T-helper 17 cell (primary cell): ENCODE data around the gene KMO. TPM values are rescaled to one million over a fixed set of nuclear protein-coding genes. Genes with fewer than 3 reads are reported as not detected.

ENCODE experiments used
- ATAC-seq: fragments of 150-1000 bp; cut with Tn5 transposase; 2 replicates; pipeline ENCODE4 v1.10.0; 2021; ENCODE audit warnings: mild to moderate bottlenecking, moderate library complexity
- DNase-seq, 3 donors: peaks; one replicate each; pipeline versions ENCODE4 v3.0.0 to v3.0.0-alpha.2; 2020 to 2021
- H3K9me3 ChIP-seq: one replicate; pipeline ENCODE4 v1.7.0; 2013; ENCODE audit warnings: low read length, mild to moderate bottlenecking; ENCODE audit not compliant: control insufficient read depth, poor library complexity, severe bottlenecking
- H3K27ac Mint-ChIP-seq: one replicate; pipeline ENCODE4 v1.8.0; 2022; ENCODE audit warnings: mild to moderate bottlenecking, moderate library complexity, mixed read lengths
- H3K27me3 Mint-ChIP-seq: one replicate; pipeline ENCODE4 v1.8.0; 2022; ENCODE audit warnings: mixed read lengths
- H3K36me3 Mint-ChIP-seq: one replicate; pipeline ENCODE4 v1.8.0; 2022; ENCODE audit warnings: low read depth, mixed read lengths
- H3K4me1 Mint-ChIP-seq: one replicate; pipeline ENCODE4 v1.8.0; 2022; ENCODE audit warnings: mild to moderate bottlenecking, mixed read lengths
- H3K4me3 Mint-ChIP-seq: one replicate; pipeline ENCODE4 v1.8.0; 2022; ENCODE audit warnings: mild to moderate bottlenecking, moderate library complexity, mixed read lengths
- total RNA-seq, 4 donors: library from RNA in 2 of 4; stranded (reverse) in 2 of 4; gene quantifications; one replicate each; pipeline ENCODE4 v1.2.3 and lab custom pipeline; 2022 to 2026

The KMO gene
- total RNA-seq, 2 donors from 2014 or later, result 1.5 TPM; not detected in 1

DNA sequence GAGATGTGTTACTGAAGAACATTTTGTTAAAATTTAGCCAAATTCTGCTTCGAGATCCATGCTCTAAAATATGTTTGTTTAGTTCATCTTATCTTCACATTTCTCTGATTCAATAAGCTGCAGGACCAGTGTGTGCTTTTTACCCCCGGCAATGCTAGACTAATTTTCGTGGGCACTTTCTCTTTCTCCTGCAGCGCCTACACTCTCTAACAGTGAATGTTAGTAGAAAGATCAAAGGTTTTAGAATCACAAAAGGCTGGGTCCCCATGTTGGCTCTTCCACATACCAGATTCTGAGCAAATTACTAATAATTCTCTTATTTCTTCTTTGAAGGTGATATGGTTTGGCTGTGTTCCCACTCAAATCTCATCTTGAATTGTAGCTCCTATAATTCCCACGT lies 99.5 kb downstream of the KMO start:
- H3K27ac Mint-ChIP-seq, result no peak overlapping the region
- H3K36me3 Mint-ChIP-seq, result peaks cover 5% of the 10 kb centered on the region
- H3K9me3 ChIP-seq, result no peaks in the 10 kb centered on the region
- DNase-seq (no peak), ATAC-seq (no peak)
- H3K27me3 Mint-ChIP-seq, result no peaks in the 10 kb centered on the region
- peaks cover 8% of the 10 kb centered on the region for H3K4me1 Mint-ChIP-seq
- no peak overlapping the region for H3K4me3 Mint-ChIP-seq

DNA sequence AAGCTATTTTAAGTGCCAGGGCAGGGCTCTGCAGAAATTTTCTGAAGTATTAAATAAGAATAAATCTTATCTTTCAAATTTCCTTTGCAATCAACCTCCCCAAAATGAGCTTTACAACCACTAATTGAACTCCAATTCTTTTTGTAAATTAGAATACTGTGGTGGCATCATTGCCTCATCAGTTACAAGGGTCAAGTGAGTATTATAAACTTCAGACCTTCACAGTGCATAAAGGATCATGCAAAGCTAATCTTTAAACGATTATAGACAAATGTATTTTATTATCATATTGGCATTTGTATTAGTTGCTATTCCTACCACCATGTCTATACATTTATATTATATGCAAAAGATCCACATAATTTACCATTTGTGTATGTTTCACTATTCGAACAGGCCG lies 100.8 kb downstream of the KMO start:
- DNase-seq, result no peak
- no peak for ATAC-seq
- no peaks in the 10 kb centered on the region for H3K9me3 ChIP-seq
- Mint-ChIP-seq H3K27me3 (no peaks in the 10 kb centered on the region), H3K4me1 (peaks cover 11% of the 10 kb centered on the region), H3K27ac (no peak overlapping the region), H3K36me3 (peaks cover 5% of the 10 kb centered on the region), H3K4me3 (no peak overlapping the region)

DNA sequence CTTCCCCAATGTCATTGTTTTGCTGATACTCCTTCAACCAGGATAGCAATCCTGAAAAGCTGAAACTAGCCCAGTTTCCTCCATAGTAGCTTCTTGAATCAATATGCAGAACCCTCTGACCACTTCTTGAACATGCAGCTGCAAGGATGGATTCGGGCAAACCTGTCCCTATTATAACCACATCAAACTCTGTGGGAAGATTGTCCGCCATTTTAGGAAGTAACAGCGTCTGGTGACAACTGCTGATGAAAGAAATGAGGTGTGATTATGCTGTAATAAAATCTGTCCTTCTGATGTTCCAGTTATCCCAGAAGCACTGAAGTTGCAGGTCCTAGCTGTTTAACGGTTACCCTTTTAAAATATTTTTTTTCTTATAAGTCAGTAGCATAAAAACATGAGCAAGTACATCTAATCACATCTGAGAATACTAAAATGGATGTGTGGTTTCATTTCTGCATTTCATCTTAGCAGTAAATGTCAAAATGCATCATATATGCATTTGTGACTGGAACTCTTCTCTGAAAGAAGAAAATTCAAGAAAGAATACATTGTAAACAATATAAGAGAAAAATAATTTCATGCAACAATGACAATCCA lies 103.5 kb downstream of the KMO start:
- no peak overlapping the region for H3K27ac Mint-ChIP-seq
- no peaks in the 10 kb centered on the region for H3K27me3 Mint-ChIP-seq

DNA sequence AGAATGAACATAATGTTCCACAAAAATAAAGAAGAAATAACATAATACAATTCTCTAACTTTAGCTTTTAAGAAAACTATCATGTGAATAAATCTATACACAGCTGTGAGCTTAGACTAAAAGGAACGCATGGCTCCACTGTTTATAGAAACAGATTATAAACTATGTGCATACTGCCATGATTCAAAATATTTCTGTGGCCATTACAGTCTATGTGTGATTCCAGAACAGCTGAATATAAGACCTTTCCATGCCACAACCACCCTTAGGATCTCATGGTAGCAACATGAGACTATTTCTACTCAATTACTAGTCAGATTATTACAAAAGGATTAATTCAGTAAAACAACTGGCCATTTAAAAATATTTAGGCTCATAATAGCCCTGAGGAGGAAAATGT lies 104.1 kb downstream of the KMO start:
- no peak for DNase-seq
- no peaks in the 10 kb centered on the region for H3K9me3 ChIP-seq
- ATAC-seq, result no peak
- no peaks in the 10 kb centered on the region for H3K27me3 Mint-ChIP-seq
- H3K36me3 Mint-ChIP-seq, result peaks cover 5% of the 10 kb centered on the region
- H3K27ac Mint-ChIP-seq, result no peak overlapping the region
- H3K4me3 Mint-ChIP-seq, result no peak overlapping the region
- H3K4me1 Mint-ChIP-seq, result peaks cover 18% of the 10 kb centered on the region

More for the DNA sequence above, 103.5 kb downstream of the KMO start:
- ATAC-seq, result no peak
- no peaks in the 10 kb centered on the region for H3K9me3 ChIP-seq
- Mint-ChIP-seq H3K4me1 (peaks cover 17% of the 10 kb centered on the region), H3K4me3 (no peak overlapping the region), H3K36me3 (peaks cover 5% of the 10 kb centered on the region)
- DNase-seq, result no peak

DNA sequence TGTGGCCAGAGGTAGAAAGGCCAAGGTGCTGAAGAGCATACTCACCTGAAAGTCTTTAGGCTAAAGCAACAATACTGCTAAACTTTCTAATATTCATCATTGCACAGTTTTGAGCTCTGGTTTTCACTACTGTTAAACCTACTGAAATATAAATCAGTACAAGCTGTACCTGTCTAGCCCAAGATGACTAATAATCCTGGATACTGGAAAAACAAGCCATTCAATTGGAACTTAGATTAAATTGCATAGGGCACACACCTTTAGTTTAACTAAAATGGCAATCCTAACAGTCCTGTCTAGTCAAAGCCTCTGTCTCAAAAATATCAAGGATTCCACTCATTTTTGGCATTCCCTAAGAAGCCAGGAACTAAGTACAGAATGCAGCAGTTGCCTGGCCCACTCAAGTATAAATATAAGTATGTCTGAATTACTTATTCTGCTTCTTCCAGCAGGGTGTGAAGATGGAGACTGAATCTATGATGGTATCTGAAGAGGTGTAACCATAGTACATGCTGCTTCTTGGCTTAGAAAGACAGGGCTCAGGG lies 104.9 kb downstream of the KMO start:
- Mint-ChIP-seq H3K36me3 (peaks cover 4% of the 10 kb centered on the region), H3K4me3 (no peak overlapping the region), H3K4me1 (peaks cover 17% of the 10 kb centered on the region), H3K27ac (no peak overlapping the region), H3K27me3 (no peaks in the 10 kb centered on the region)
- ATAC-seq (no peak), DNase-seq (no peak)
- H3K9me3 ChIP-seq, result no peaks in the 10 kb centered on the region

DNA sequence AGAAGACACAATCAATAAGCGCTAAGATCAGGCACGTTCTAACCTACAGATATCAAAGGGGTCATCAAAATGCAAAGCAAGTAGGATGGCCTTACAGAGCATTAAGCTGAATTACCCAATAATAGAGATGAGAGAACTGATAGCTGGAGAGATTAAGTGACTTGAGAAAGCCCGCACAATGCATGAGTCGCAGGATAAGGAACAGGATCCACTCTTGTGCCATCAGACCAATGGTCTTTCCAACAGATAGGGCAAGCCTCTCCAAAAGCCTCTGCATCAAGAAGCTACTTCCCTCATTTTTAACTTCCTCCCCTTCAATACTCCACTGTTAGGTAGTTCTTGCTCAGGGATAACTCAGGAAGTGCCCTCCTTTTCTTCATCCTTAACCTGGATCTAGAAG lies 105.4 kb downstream of the KMO start:
- DNase-seq, result no peak
- Mint-ChIP-seq H3K27ac (no peak overlapping the region), H3K27me3 (no peaks in the 10 kb centered on the region), H3K36me3 (peaks cover 3% of the 10 kb centered on the region), H3K4me1 (peaks cover 16% of the 10 kb centered on the region), H3K4me3 (no peak overlapping the region)
- H3K9me3 ChIP-seq, result no peaks in the 10 kb centered on the region
- ATAC-seq, result no peak

DNA sequence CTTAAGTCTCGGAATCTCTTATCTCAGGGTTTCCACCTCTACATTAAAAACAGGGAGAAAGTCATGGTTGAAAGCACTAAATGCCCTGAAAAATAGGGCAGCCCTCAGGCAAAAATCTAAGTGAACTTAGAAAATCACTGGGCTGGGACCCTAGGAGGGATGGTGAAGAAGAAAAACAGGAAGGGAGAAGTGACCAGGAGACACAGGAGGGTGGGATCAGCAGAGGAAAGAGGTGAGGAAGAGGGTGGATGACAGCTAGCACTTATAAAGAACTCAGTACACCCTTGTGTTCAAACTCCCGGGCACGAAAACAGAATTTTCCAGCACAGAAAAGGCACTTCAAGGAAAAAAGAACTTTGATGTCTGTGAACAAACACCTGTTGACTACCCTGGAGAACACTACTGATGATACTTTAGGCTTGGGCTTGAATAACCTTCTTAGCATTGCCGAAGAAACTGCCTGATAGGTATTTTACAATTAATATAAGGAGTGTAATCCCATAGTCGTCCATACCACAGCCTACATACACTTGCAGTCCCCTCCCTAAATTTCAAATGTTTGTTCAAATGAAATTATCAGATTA lies 106.0 kb downstream of the KMO start:
- Mint-ChIP-seq H3K27ac (no peak overlapping the region), H3K36me3 (peaks cover 3% of the 10 kb centered on the region), H3K27me3 (no peaks in the 10 kb centered on the region), H3K4me3 (no peak overlapping the region), H3K4me1 (peaks cover 16% of the 10 kb centered on the region)
- H3K9me3 ChIP-seq, result no peaks in the 10 kb centered on the region
- no peak for ATAC-seq
- no peak for DNase-seq

DNA sequence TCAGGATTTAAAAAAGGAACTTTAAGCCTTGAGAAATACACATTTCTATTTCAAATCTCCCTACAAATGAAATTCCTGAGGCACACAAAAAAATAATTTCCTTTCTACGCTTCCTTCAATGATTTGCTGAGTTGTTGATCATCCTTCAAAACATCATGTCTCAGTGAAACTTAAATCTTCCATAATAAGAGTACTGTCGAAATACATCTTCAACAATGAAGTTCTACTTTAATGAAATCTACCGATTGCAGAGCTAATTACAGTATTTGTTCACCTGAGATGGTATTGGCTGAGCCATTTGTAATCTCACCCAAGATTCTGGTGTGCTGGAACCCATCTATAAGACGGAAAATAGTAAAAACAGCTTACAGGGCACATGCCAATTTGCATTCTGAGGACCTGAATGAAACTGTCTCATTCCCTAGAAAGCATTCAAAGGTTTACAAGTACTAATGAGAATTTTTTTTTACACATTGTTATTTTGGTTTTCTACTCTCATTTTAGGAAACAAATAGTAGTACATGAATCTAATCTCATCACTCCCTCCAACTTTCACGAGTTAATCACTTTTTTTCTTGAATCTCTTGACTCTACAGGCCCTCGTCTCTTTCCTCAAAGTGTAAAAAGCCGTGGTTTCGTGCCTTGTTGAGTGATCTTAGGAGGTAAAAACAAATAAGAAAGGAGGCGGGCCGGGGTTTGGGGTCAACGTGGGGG lies 106.9 kb downstream of the KMO start:
- DNase-seq (no peak), ATAC-seq (no peak)
- Mint-ChIP-seq H3K4me1 (peaks cover 16% of the 10 kb centered on the region), H3K27me3 (no peaks in the 10 kb centered on the region), H3K27ac (peak overlapping the region; percentile 67), H3K36me3 (peaks cover 3% of the 10 kb centered on the region), H3K4me3 (peak overlapping the region; percentile 91)
- H3K9me3 ChIP-seq, result no peaks in the 10 kb centered on the region

DNA sequence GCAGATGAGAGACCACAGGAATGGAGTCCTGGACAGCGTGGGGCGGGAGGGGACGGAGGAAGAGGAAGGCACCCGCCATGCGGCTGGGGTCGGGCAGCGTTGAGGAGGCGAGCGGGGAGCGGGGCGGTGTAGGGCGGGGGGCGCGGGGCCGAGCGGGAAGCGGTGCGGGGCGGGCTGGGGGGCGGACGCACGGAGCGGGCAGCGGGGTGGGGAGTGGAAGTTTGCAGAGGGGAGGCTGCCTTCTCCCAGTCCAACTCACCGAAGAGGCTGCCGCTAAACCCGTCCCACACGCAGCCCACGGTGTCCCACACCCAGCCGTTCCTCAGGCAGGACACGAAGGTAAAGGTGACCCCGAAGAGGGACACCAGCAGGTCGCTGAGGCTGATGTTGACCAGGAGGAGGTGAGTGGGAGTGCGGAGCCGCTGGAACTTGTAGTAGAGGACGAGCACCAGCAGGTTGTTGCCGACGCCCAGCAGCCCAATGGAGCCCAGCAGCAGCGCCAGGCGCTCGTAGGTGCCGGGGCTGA lies 107.5 kb downstream of the KMO start:
- DNase-seq (peak in 2 of 3 donors; percentile 12 to 16), ATAC-seq (peak; percentile 50)
- Mint-ChIP-seq H3K36me3 (peaks cover 3% of the 10 kb centered on the region), H3K4me3 (peak overlapping the region; percentile 91), H3K27ac (peak overlapping the region; percentile 67), H3K4me1 (peaks cover 16% of the 10 kb centered on the region), H3K27me3 (no peaks in the 10 kb centered on the region)
- H3K9me3 ChIP-seq, result no peaks in the 10 kb centered on the region

DNA sequence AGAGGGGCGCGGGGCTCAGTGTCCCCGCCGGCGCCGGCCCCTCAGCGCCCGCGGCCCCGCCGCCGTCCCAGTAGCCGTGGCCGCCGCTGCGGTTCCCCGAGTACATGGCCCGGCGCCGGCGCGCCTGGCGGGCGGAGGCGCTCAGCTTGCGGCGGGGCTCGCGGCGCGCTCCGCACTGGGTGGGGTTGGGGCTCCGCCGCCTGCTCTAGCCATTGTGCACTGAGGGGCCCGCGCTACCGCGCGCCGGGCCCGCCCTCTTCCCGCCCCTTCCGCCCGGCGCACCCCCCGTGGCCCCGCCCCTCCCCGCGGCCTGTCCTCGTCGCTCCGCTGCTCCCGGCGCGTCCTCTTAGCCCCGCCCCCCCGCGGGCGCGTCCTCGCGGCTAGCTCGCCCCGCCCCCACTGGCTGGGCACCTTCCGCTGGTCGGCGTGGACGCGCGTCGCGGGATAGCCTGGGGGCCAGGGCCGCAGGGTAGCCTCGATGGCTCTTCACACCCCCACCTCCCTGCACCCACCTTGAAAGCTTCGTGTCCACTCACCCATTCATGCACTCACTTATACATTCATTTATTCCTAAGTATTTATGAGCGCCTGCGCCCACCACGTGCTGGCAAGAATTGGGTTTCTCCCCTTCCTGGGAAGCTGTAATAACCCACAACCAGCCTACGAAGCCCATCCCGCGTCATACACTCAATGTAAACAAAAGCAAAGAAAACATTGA lies 108.1 kb downstream of the KMO start, which contains the start of the genes CHML and OPN3:
CHML (minus strand) TSS at position 221 of the 718 bp plus-strand sequence. CDS start 4,603 bp downstream, outside the sequence.
OPN3 (minus strand) TSS at position 221 of the 718 bp plus-strand sequence; CDS start at position 106, 115 bp downstream.
- no peaks in the 10 kb centered on the region for H3K36me3 Mint-ChIP-seq
- DNase-seq, result peak; percentile 82 to 91 (median 86)
- ATAC-seq, result peak; percentile 97
- no peaks in the 10 kb centered on the region for H3K27me3 Mint-ChIP-seq
- H3K27ac Mint-ChIP-seq, result peak within 1 kb of the TSS; percentile 67
- H3K4me3 Mint-ChIP-seq, result peak within 1 kb of the TSS; percentile 91
- H3K9me3 ChIP-seq, result no peaks in the 10 kb centered on the region
- H3K4me1 Mint-ChIP-seq, result peaks cover 16% of the 10 kb centered on the region

DNA sequence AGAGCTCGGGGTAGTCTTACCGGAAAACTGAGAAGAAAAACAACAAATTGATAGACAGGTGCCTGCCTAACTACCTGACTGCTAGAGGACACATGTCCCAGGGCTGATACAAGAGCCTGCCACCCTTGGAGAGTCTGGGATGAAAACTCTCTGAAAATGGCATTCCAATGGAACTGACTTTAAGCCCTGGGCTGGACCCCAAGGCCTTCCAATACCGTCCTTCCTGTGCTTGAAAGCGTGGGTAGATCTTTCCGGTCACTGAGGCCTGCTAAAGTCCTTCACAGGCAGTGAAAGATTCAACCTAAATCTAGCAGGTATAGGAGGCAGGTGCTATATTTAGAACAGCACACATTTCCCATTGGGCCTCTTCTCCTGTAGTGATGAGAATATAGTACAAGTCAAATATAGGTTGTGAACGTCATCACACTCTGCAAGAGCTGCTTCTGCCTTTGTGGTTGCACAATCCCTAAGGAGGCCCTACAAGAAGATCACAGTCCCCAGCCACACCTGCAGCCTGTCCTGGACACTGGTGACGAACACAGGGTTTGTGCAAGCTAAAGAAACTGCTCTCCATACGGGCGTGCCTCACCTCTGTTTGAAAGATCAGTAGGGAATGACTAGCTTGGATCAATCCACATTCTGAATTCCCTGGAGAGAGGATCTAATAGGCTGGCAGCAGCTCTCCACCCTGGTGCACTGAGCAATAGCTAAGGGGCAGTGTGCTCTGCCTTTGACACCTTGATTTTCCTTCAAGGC lies 108.9 kb downstream of the KMO start:
- Mint-ChIP-seq H3K4me1 (peaks cover 16% of the 10 kb centered on the region), H3K27ac (peak overlapping the region; percentile 64), H3K36me3 (no peaks in the 10 kb centered on the region), H3K4me3 (peak overlapping the region; percentile 91), H3K27me3 (no peaks in the 10 kb centered on the region)
- H3K9me3 ChIP-seq, result no peaks in the 10 kb centered on the region
- ATAC-seq (no peak), DNase-seq (no peak)
